HG02798 (cell line): ENCODE results near the gene FAM3A.
A peak's percentile ranks its signal among the peaks of the same experiment; 100 is the strongest.
"Not testable (repeated sequence)": the region's sequence is repeated elsewhere in the genome, so short reads cannot be mapped to it uniquely, and the experiment has no call there.

Source experiments
- ATAC-seq: cut with Tn5 transposase; IDR thresholded peaks from one replicate; pipeline ENCODE4 v1.9.1; 2021; ENCODE audit warnings: mild to moderate bottlenecking; ENCODE audit not compliant: unreplicated experiment, poor library complexity

The FAM3A gene

GRCh38 chrX:154506483-154507332 is 9.3 kb downstream of the FAM3A start:
- no peak for ATAC-seq

- ATAC-seq, result no peak
Measured at GRCh38 chrX:154505734-154506133, 10.3 kb downstream of the FAM3A start.

- no peak for ATAC-seq
Measured at GRCh38 chrX:154502989-154503388, 13.0 kb downstream of the FAM3A start.

GRCh38 chrX:154502098-154502497 is 13.9 kb downstream of the FAM3A start:
- ATAC-seq, result no peak

GRCh38 chrX:154501423-154501822 is 14.6 kb downstream of the FAM3A start:
- not testable (repeated sequence) for ATAC-seq

DNA sequence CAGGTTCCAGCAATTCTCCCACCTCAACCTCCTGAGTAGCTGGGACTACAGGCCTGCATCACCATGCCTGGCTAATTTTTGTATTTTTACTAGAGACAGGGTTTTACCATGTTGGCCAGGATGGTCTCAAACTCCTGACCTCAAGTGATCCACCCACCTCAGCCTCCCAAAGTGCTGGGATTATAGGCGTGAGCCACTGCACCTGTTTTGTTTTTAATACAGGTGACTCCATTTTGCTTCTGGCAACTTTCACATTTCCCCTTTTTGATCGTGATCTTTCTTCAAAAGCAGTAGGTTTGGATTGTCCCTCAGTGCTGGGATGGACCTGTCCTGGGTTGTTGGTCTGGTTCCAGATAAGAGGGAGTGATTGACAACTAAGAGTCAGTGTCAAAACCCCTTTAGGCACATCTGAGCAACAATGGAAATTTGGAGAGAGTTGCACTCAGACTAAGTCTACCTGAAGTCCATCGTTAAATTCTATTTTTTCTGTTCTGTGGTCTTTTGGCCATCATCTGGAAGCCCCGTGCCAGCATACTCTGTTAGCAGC is 19.4 kb downstream of the FAM3A start:
- not testable (repeated sequence) for ATAC-seq

DNA sequence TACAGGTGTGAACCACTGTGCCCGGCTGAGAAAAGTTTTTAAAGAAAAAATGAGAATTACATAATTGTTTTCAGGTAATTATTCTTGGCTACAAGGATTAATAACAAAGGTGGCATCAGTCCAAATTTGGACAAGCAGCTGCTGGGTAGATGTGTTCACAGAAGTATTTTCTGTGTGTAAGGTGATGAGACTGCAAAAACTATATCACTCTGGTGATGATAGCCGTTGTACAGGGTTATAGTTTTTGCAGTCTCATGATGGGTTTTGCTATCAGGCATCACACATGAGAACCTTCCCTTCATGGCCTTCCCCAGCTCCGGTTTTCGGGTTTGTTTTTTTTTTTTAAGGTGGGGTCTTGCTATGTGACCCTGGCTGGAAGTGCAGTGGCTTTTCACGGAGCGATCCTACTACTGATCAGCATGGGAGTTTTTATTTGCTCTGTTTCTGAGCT is 20.5 kb downstream of the FAM3A start:
- no peak for ATAC-seq

GRCh38 chrX:154494715-154495114 is 21.3 kb downstream of the FAM3A start:
- ATAC-seq, result no peak

DNA sequence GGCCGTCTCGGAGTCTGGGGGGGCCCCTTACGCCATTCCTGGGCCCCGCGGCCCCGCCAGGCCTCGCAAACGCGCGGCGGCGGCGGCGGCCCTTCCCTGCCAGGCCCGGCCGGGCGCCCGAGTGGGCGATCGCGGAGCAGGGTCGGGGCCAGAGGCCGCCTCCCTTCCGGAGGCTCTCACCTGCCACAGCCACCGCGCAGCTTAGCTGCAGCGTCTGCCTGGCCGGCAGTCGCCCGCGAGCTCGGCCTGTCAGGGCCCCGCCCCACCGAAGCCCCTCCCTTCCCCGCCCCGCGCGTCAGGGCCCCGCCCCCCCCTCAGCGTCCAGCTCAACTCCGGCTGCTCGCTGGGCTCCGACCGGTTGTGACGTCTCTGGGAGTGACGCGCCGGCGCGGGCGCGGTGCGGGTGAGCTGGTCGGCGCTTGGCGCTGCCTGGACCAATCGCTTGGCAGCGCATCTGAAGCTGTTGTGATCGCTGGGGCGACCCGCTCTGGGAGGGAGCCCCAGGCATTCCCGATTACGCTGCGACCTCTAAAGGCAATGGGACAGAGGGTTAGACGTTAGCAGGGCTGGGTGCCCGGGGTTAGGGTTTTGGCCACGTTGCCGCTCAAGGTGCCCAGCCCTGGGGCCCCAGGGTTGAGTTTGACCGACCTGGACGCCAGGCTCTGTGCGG is 25.5 kb downstream of the FAM3A start, which contains the start of gene SLC10A3:
Gene SLC10A3 (minus strand): TSS at position 216 of the 670 bp plus-strand sequence. CDS start 1,689 bp downstream, outside the sequence.
- peak; percentile 86 for ATAC-seq

DNA sequence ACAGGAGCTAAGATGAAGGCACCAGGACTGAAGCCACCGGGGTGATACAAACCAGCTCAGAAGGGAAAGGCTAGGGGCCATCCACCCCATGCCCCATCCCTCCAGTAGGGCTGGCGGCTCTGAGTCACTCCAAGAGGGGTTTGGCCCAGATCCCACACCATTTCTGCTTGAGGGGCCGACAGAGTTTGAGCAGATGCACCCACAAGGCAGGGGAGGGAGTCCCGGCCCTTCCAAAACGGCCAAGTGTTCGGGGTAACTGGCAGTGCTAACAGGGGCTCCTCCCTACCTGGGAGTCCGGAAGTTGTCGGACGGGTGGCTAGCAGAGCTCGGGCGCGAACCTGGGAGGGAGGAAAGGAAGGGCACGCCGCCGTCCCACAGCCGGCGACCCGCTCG is 26.0 kb downstream of the FAM3A start:
- ATAC-seq, result peak; percentile 24

DNA sequence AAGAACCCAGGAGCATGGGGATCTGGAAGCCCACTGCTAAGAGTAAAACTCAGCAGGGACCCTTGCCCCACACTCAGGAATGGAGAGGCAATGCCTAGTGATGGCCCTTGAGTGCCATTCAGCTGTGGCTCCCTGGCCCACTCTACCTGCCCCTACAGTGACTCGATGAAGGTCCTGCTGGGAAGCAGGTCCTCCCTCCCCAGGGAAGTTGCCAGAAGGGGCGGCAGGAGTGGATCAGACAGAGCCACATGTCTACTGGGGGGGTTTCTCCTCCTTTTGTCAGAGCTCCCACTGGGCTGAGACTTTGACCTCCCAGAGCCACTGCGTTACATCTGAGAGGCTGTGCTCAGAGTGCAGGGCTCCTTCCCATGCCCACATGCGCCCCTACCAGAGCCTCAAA is 26.9 kb downstream of the FAM3A start:
- no peak for ATAC-seq

GRCh38 chrX:154488336-154489075 is 27.5 kb downstream of the FAM3A start:
- ATAC-seq, result no peak

- no peak for ATAC-seq
Measured at GRCh38 chrX:154487518-154488290, 28.3 kb downstream of the FAM3A start.

DNA sequence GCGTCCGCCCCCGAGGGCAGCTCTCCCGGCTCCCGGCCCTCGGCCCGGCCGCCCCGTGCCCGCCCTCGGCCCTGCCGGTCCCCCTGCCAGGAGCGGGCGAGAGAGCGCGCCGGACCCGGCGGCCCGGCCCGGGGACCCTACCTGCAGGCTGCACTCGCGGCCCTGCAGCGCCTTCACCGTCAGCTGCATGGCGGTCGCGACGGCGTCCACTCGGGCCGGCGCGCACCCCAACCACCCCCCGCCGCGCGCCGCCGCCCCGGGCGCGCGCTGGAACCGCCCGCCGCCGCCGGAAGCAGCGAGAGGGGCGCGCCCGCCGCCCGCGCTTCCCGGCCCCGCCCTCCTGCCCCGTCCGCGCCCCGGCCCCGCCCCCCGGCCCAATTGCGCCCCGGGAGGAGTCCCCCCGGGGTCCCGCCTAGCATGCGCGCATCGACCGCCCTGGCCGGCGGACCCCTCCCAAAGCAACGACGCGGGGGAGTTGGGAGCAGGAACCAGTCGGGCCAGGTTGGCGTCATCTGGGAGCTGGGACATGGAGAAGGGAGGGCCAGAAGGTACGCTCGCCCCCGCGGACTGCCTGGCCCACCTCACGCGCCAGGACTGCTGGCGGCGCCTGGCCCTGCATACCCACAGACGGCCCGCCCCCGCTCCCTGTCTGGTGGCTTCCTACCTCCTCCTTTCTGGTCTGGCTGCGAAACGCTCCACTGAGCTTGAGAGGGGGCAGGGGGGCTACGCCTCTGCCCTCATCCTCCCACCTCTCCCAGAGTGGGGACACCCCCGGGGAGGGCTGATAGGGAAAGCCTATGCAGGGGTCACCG is 29.4 kb downstream of the FAM3A start, which contains the start of gene UBL4A:
Gene UBL4A (minus strand): TSS at position 220 of the 812 bp plus-strand sequence. CDS start 31 bp downstream, at position 189.
- ATAC-seq, result peak; percentile 45

- ATAC-seq, result no peak
Measured at GRCh38 chrX:154486052-154486395, 30.0 kb downstream of the FAM3A start.

GRCh38 chrX:154485150-154486051 is 30.6 kb downstream of the FAM3A start:
- no peak for ATAC-seq

DNA sequence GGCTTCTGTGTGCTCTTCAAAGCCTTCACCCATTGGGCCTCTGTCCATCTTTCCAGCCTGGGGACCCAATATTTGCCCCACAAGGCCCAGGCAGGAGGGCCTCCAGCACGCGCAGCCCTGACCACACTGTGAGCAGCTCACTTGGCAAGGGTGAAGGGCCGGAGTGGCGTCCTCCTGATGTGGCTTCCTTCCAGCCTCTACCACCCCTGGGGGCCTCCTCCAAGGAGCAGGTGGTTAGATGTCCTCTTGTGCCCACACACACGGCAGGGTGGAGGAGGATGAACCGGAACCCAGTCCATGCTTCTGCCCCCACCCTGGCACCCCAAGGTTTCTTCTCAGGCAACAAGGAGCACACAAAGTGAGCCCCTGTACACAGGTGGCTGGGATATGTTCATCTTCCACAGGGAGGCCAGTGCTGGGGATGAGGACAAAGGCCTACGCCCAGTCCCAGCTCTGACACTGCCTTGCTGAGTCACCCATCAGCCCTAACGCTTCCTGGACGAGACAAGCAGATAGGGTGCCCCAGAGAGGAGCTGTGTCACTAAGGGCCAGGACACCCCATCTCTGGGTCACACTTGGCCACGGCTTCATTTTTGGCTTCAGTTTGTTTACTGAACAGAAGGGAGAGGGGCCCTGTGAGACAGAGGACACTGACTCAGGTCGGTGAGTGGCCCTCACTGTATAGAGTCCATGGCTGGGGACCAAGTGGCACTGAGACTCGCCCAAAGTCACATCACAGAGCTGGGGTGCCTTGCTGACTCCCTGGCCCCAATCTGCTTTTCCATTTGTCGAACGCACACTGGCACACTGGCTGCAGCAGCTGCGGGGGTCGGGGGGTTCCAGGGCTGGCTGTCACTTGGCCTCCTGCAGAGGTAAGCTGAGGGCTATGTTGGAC is 31.5 kb downstream of the FAM3A start:
- no peak for ATAC-seq
